ENCODE measurements around the gene MTCL3.

MTCL3 gene

DNA sequence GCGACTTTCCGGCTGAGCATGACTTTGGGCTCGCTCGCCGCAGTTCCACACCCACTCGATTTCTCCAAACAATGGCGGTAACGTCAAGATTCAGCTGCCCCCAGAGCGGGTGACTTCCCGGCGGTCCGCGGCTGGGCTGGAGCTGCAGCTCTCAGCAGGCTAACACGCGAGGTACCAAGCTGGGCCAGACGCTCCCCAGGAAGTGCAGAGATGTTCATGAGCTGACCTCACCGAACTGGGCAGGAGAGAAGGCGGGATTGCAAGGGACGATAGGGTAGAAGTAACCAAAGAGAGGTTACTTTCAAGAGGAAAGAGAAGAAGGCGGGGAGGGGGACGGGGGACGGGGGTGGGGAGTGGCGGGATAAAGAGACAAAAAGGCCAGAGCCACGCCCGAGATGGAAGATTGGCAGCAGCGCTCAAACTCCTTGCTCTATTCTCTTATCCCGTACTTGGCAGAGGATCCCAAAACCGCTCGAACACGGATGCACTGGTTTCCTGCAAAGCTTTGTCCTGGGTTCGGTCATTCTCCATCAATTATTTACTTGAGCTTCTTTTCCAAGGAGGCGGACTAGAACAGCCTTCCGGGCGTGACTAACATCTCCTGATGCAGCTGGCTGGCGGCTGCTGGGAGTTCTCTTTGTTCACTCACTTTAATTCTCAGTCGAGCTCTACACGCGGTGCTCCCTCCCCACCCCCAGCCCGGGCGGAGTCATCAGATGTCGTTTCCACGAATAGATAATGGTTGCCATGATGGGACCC is at the start of gene MTCL3:
MTCL3 (minus strand) TSS at position 626 of the 759 bp plus-strand sequence.
- H3K27me3 ChIP-seq (replicated peaks in 1 of 7), result peaks cover 0 to 99% (median 67%) of the 10 kb centered on the region in 7 donors
- H3K4me3 ChIP-seq, result peak within 1 kb of the TSS in 1 of 8 donors; percentile 39
- no peak for DNase-seq

DNA sequence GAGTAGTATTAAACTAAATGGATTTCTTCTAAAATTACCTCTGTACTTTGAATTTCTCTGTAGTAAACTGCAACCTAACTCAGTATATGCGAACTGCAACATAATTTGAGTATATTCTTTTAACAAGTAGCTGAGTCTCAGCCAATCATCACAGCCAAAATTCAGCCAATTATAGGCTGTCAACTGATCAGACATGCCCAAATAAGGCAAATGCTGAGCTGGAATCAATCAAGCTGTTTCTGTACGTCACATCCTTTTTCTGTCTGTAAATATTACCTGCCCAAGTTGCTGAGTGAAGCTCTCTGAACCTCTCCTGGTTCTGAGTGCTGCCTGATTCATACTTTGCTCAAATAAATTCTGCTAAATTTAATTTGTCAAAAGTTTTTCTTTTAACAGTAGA is 48.3 kb upstream of the MTCL3 start:
- intact Hi-C loops (cut with DNase I; ENCODE audit: low total_unique reads), result no loop called here
- Histone ChIP-seq H3K9me3 (no peaks in the 10 kb centered on the region), H3K4me1 (peaks cover 0 to 8% (median 0%) of the 10 kb centered on the region in 6 donors), H3K27ac (no peak overlapping the region), H3K36me3 (no peaks in the 10 kb centered on the region), H3K4me3 (no peak overlapping the region), H3K27me3 (replicated peaks in 1 of 7) (no peaks in the 10 kb centered on the region)
- TF ChIP-seq, protein P1, sequence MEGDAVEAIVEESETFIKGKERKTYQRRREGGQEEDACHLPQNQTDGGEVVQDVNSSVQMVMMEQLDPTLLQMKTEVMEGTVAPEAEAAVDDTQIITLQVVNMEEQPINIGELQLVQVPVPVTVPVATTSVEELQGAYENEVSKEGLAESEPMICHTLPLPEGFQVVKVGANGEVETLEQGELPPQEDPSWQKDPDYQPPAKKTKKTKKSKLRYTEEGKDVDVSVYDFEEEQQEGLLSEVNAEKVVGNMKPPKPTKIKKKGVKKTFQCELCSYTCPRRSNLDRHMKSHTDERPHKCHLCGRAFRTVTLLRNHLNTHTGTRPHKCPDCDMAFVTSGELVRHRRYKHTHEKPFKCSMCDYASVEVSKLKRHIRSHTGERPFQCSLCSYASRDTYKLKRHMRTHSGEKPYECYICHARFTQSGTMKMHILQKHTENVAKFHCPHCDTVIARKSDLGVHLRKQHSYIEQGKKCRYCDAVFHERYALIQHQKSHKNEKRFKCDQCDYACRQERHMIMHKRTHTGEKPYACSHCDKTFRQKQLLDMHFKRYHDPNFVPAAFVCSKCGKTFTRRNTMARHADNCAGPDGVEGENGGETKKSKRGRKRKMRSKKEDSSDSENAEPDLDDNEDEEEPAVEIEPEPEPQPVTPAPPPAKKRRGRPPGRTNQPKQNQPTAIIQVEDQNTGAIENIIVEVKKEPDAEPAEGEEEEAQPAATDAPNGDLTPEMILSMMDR (IDR thresholded peaks at IDR 0.05 in 8 of 11, conservative IDR thresholded peaks at IDR 0.05 in 3 of 11), result no peak
- no peak for TF ChIP-seq POLR2AphosphoS5 (IDR thresholded peaks at IDR 0.05)
- no peak for TF ChIP-seq POLR2A (IDR thresholded peaks at IDR 0.05)
- no peak for DNase-seq
- 46 to 68% (median 49%) methylated on average over 2 of the region's 2 CpGs for WGBS, 5 donors

More for the DNA sequence above, at the start of gene MTCL3:
- Histone ChIP-seq H3K36me3 (no peaks in the 10 kb centered on the region), H3K9me3 (no peaks in the 10 kb centered on the region), H3K4me1 (peaks cover 15 to 46% (median 38%) of the 10 kb centered on the region in 6 donors), H3K27ac (no peak within 1 kb of the TSS)
- intact Hi-C loops (cut with DNase I; ENCODE audit: low total_unique reads), result no loop called here
- WGBS, 5 donors, result 4 to 7% (median 6%) methylated on average over 42 of the region's 42 CpGs
- TF ChIP-seq POLR2AphosphoS5 (IDR thresholded peaks at IDR 0.05) (no peak), POLR2A (IDR thresholded peaks at IDR 0.05) (no peak)
- TF ChIP-seq, protein P1 (IDR thresholded peaks at IDR 0.05 in 8 of 11, conservative IDR thresholded peaks at IDR 0.05 in 3 of 11), result no peak

DNA sequence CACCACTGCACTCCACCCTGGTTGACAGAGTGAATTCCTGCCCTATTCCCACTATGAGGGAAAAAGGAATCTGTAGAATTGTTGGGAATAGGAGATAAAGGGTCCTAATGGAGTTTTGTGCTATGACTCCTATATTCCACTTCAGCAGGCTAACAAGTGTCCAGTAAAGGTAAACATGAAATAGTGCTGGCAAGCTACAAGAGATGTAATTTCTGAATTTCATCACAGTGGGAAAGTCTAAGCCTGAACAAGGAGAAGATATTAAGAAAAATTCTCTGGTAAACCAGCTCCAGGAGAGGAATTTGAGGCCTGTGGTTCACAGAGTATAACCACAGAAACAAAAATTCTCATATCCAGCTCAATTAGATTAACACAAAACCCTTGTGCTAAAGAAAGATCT is 47.5 kb upstream of the MTCL3 start:
- Histone ChIP-seq H3K9me3 (no peaks in the 10 kb centered on the region), H3K4me3 (no peak overlapping the region), H3K36me3 (no peaks in the 10 kb centered on the region), H3K4me1 (peaks cover 0 to 8% (median 0%) of the 10 kb centered on the region in 6 donors), H3K27me3 (replicated peaks in 1 of 7) (no peaks in the 10 kb centered on the region), H3K27ac (no peak overlapping the region)
- TF ChIP-seq, protein P1 (IDR thresholded peaks at IDR 0.05 in 8 of 11, conservative IDR thresholded peaks at IDR 0.05 in 3 of 11), result no peak
- TF ChIP-seq POLR2A (IDR thresholded peaks at IDR 0.05) (no peak), POLR2AphosphoS5 (IDR thresholded peaks at IDR 0.05) (no peak)
- no peak for DNase-seq
- intact Hi-C loops (cut with DNase I; ENCODE audit: low total_unique reads), result no loop called here

DNA sequence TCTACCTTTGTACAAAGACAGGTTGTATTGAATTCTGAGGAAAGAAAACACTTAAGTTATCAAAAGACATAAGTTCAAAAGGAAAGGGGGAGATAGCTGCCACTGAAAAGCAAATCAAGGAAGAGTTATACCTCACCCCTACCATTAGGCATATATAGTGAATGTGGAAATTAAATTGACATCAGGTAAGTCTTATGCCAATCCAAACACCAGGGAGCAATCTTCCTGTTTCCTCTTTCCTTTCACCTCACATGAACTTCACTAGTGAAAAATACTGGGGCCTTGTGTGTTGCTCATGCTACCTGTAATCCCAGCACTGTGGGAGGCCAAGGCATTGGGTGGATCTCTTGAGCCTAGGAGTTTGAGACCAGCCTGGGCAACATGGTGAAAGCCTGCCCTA is 47.0 kb upstream of the MTCL3 start:
- Histone ChIP-seq H3K36me3 (no peaks in the 10 kb centered on the region), H3K9me3 (no peaks in the 10 kb centered on the region), H3K27me3 (replicated peaks in 1 of 7) (no peaks in the 10 kb centered on the region), H3K4me3 (no peak overlapping the region), H3K27ac (no peak overlapping the region), H3K4me1 (peaks cover 0 to 6% (median 0%) of the 10 kb centered on the region in 6 donors)
- intact Hi-C loops (cut with DNase I; ENCODE audit: low total_unique reads), result no loop called here
- no peak for DNase-seq
- TF ChIP-seq, protein P1 (IDR thresholded peaks at IDR 0.05 in 8 of 11, conservative IDR thresholded peaks at IDR 0.05 in 3 of 11), result no peak
- TF ChIP-seq POLR2A (IDR thresholded peaks at IDR 0.05) (no peak), POLR2AphosphoS5 (IDR thresholded peaks at IDR 0.05) (no peak)

Measured in spleen (tissue), 11 donors.